Endothelial cell of umbilical vein (primary cell): ENCODE results near the gene HSFX3. TPM values are rescaled to one million over a fixed set of nuclear protein-coding genes. Genes with fewer than 3 reads are reported as not detected.
"Not testable (repeated sequence)": the region's sequence is repeated elsewhere in the genome, so short reads cannot be mapped to it uniquely, and the experiment has no call there.

Source experiments
- BruUV-seq: library from RNA; stranded (reverse); fragments of 400-500 nt; replicated peaks from 2 replicates; lab custom pipeline; 2021; lab: Mats Ljungman, UMichigan
- CTCF ChIA-PET: fragments of 300-600, 350-600 bp; sonication (Branson Sonifier 250); formaldehyde crosslinking; loops from one replicate; lab custom pipeline; 2021; ENCODE audit warnings: antibody characterized with exemption, inconsistent platforms; lab: Charles Lee
- POLR2A ChIA-PET: fragments of 300-600, 350-600 bp; sonication (Branson Sonifier 250); formaldehyde crosslinking; loops from one replicate; lab custom pipeline; 2021; ENCODE audit warnings: antibody characterized with exemption, inconsistent platforms; lab: Charles Lee
- DNase-seq: peaks from one replicate; pipeline ENCODE4 v3.0.0-alpha.2; 2011; ENCODE audit warnings: low read depth, low spot score
- FAIRE-seq: peaks from 2 replicates; lab custom pipeline; 2011; peaks lifted over from hg19 to GRCh38; lab: Jason Lieb, UNC
- H2AFZ ChIP-seq: 2 replicates; pipeline ENCODE4 v1.6.0; 2012; ENCODE audit warnings: low read depth, low read length, control low read depth, inconsistent platforms
- H3K27ac ChIP-seq: 2 replicates; pipeline ENCODE4 v1.5.1; 2011; ENCODE audit warnings: low read depth, mild to moderate bottlenecking, control low read depth, low read length, moderate library complexity; ENCODE audit not compliant: insufficient read depth
- H3K27me3 ChIP-seq, 2 experiments: 2 replicates each; pipeline versions ENCODE4 v1.6.0 to v1.6.1; 2011; ENCODE audit warnings: low read length in 2 of 2, mixed read lengths in 1 of 2; ENCODE audit not compliant: control insufficient read depth in 2 of 2, insufficient read depth in 2 of 2
- H3K36me3 ChIP-seq, 2 experiments: 2 replicates in 1 of 2; 3 replicates in 1 of 2; pipeline ENCODE4 v1.5.1; 2011; ENCODE audit warnings: low read length in 2 of 2, mild to moderate bottlenecking in 1 of 2, moderate library complexity in 1 of 2; ENCODE audit not compliant: control insufficient read depth in 2 of 2, insufficient read depth in 2 of 2; ENCODE audit errors: extremely low read depth in 1 of 2
- H3K4me1 ChIP-seq: 3 replicates; pipeline ENCODE4 v1.5.1; 2011; ENCODE audit warnings: mild to moderate bottlenecking, low read length; ENCODE audit not compliant: control insufficient read depth, insufficient read depth; ENCODE audit errors: extremely low read depth
- H3K4me2 ChIP-seq: 2 replicates; pipeline ENCODE4 v1.6.1; 2011; ENCODE audit warnings: low read length, control low read depth, mixed read lengths; ENCODE audit not compliant: insufficient read depth
- H3K4me3 ChIP-seq, 3 experiments: fragments of 200-600 bp in 1 of 3; sonication (generic), shearing (Covaris generic) in 1 of 3; replicated peaks in 1 of 3; 2 replicates each; pipeline ENCODE4 v1.5.1; 2011 to 2016; ENCODE audit warnings: control low read depth in 3 of 3, low read length in 3 of 3, mild to moderate bottlenecking in 2 of 3, inconsistent platforms in 1 of 3, low read depth in 1 of 3, moderate library complexity in 1 of 3; ENCODE audit not compliant: insufficient read depth in 1 of 3
- H3K79me2 ChIP-seq: 2 replicates; pipeline ENCODE4 v1.6.0; 2012; ENCODE audit warnings: low read length, inconsistent platforms; ENCODE audit not compliant: control insufficient read depth, insufficient read depth
- H3K9ac ChIP-seq: replicated peaks from 2 replicates; pipeline ENCODE3; 2011; ENCODE audit warnings: low read length, control low read depth; ENCODE audit not compliant: insufficient read depth; ENCODE audit errors: extremely low read depth
- H3K9me1 ChIP-seq: replicated peaks from 3 replicates; pipeline ENCODE4 v1.6.0; 2011; ENCODE audit warnings: mild to moderate bottlenecking, low read length; ENCODE audit not compliant: control insufficient read depth, insufficient read depth; ENCODE audit errors: extremely low read depth
- H3K9me3 ChIP-seq: replicated peaks from 2 replicates; pipeline ENCODE4 v1.5.1; 2012; ENCODE audit warnings: low read length, inconsistent platforms; ENCODE audit not compliant: control insufficient read depth, insufficient read depth
- H4K20me1 ChIP-seq: replicated peaks from 2 replicates; pipeline ENCODE3; 2011; ENCODE audit warnings: mild to moderate bottlenecking, low read length; ENCODE audit not compliant: control insufficient read depth, insufficient read depth; ENCODE audit errors: extremely low read depth
- dilution Hi-C: fragments of 300-500 bp; cut with MboI; formaldehyde crosslinking; loops from one replicate; pipeline ENCODE4 v1.15.0; 2019; ENCODE audit warnings: low sequenced_read_pairs; ENCODE audit not compliant: extremely low pct_ligation_motif_present
- intact Hi-C: fragments of 100-400 bp; cut with micrococcal nuclease; formaldehyde crosslinking; loops from one replicate; pipeline ENCODE4 v1.10.0; 2022
- polyA plus RNA-seq, 4 experiments: library from polyadenylated mRNA; depleted of rRNA in 3 of 4; stranded (reverse) in 3 of 4; unstranded in 1 of 4; fragments of >200 nt; gene quantifications; 2 replicates each; pipeline versions ENCODE4 v1.2.1 to v1.2.3, GENCODE V29; 2011 to 2012; ENCODE audit warnings: missing spikeins in 1 of 4
- total RNA-seq: library from RNA; stranded (reverse); gene quantifications from 2 replicates; pipeline ENCODE4 v1.2.3, GENCODE V29; 2021

Gene HSFX3
- total and polyA plus RNA-seq, 2 donors (not counting 3 experiments of a cell fraction or from before 2014, with no cell fraction given): not detected

- DNase-seq: not testable (repeated sequence)
Observed at GRCh38 chrX:149533999-149534398, 15.7 kb downstream of the HSFX3 start.

DNA sequence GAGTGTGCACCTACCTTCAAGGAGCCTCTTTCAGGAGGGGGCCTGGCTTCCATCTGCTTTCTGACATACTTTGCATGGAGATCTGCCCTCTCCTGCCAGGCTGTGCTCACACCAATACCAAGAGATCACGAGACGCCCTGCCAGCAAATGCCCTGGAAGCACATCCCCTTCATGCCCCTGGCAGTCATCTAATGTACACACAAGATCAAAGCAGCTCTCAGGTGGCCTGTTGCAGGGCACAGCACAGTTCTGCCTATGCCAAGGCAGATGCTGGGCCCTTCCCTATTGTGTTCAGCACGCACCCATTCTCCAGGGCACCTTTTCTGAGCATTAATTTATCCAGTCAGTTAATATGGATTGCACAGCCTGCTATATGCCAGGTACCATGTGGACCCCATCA lies 16.9 kb downstream of the HSFX3 start:
- H2AFZ ChIP-seq, CTCF ChIA-PET, DNase-seq, BruUV-seq, H3K36me3 ChIP-seq, H3K4me2 ChIP-seq, H3K4me3 ChIP-seq, H3K9me3 ChIP-seq, H3K79me2 ChIP-seq, H3K27me3 ChIP-seq, POLR2A ChIA-PET, FAIRE-seq, H3K4me1 ChIP-seq, H3K27ac ChIP-seq, H3K9ac ChIP-seq, dilution Hi-C loops, H4K20me1 ChIP-seq, H3K9me1 ChIP-seq: not testable (repeated sequence)
- intact Hi-C loops: loop anchor here (10.0 kb wide), 1 partner anchor 1618 kb away; the partner anchor contains the start of gene FMR1

More at GRCh38 chrX:149533999-149534398, 15.7 kb downstream of the HSFX3 start:
- H4K20me1 ChIP-seq, H3K4me3 ChIP-seq, H3K9me1 ChIP-seq, BruUV-seq, H3K4me1 ChIP-seq, H3K4me2 ChIP-seq, CTCF ChIA-PET, H3K36me3 ChIP-seq, H3K27ac ChIP-seq, dilution Hi-C loops, H3K9ac ChIP-seq, H3K9me3 ChIP-seq, FAIRE-seq, H3K79me2 ChIP-seq, H3K27me3 ChIP-seq, POLR2A ChIA-PET, H2AFZ ChIP-seq: not testable (repeated sequence)
- intact Hi-C loops: loop anchor here (10.0 kb wide), 1 partner anchor 1619 kb away; the partner anchor contains the start of gene FMR1
